OCI-LY7 (cell line): ENCODE data around the gene COL6A3.

ENCODE experiments used
- CTCF ChIP-seq: fragments of 200-600 bp; sonication (generic); conservative IDR thresholded peaks from 2 replicates; pipeline ENCODE4 v1.5.1; 2014; ENCODE audit warnings: mild to moderate bottlenecking, antibody characterized with exemption, low read length, moderate library complexity, mixed read lengths
- EZH2phosphoT487 ChIP-seq: fragments of 200-600 bp; sonication (generic); IDR thresholded peaks from 2 replicates; pipeline ENCODE4 v1.6.1; 2018; ENCODE audit warnings: low read depth, borderline replicate concordance, mild to moderate bottlenecking, mixed run types, antibody characterized with exemption, low read length, moderate library complexity, mixed read lengths

- no peak for TF ChIP-seq CTCF
- no peak for TF ChIP-seq EZH2phosphoT487
Measured at GRCh38 chr2:237321746-237322145, 92.2 kb downstream of the COL6A3 start.
